ENCODE data around the gene NAXD. TPM values are rescaled to one million over a fixed set of nuclear protein-coding genes. Genes with fewer than 3 reads are reported as not detected.

The NAXD gene
- polyA plus RNA-seq, 1 donor from 2014 or later: 58.1 TPM

GRCh38 chr13:110637747-110638146 is 22.4 kb downstream of the NAXD start:
- H3K36me3 ChIP-seq (ENCODE audit: insufficient read depth, low read length): no peaks in the 10 kb centered on the region

GRCh38 chr13:110638257-110638656 is 22.9 kb downstream of the NAXD start:
- H3K9ac ChIP-seq (ENCODE audit: low read length): no peak overlapping the region
- no peaks in the 10 kb centered on the region for H3K79me2 ChIP-seq (replicated peaks; ENCODE audit: insufficient read depth, low read length)
- H3K4me2 ChIP-seq (ENCODE audit: low read length): no peak overlapping the region
- no peak overlapping the region for H3K27ac ChIP-seq (ENCODE audit: low read length)
- no peaks in the 10 kb centered on the region for H3K9me3 ChIP-seq (ENCODE audit: low read length)
- no peak for TF ChIP-seq EZH2 (IDR thresholded peaks at IDR 0.05; ENCODE audit: borderline replicate concordance, insufficient read depth, low read length, poor library complexity, severe bottlenecking)
- no peak for TF ChIP-seq CTCF (IDR thresholded peaks at IDR 0.05; ENCODE audit: poor library complexity, severe bottlenecking)
- no peak for TF ChIP-seq MXI1 (conservative IDR thresholded peaks at IDR 0.05; ENCODE audit: poor library complexity, severe bottlenecking)
- no peak for TF ChIP-seq TAF1 (IDR thresholded peaks at IDR 0.05; ENCODE audit: low read depth)
- H4K20me1 ChIP-seq (ENCODE audit: insufficient read depth): no peaks in the 10 kb centered on the region
- no peak overlapping the region for H2AFZ ChIP-seq (ENCODE audit: low read depth, low read length)
- H3K36me3 ChIP-seq (ENCODE audit: insufficient read depth, low read length): no peaks in the 10 kb centered on the region
- no peaks in the 10 kb centered on the region for H3K9me2 ChIP-seq (ENCODE audit: insufficient read depth, low read length)
- H3F3A ChIP-seq (ENCODE audit: insufficient read depth, low read length, poor library complexity, severe bottlenecking): no peaks in the 10 kb centered on the region
- H3K27me3 ChIP-seq (ENCODE audit: insufficient read depth, low read depth, low read length): no peaks in the 10 kb centered on the region
- H3K4me3 ChIP-seq (ENCODE audit: low read length): no peak overlapping the region

More at GRCh38 chr13:110637747-110638146, 22.4 kb downstream of the NAXD start:
- H4K20me1 ChIP-seq (ENCODE audit: insufficient read depth): no peaks in the 10 kb centered on the region
- no peak overlapping the region for H3K4me3 ChIP-seq (ENCODE audit: low read length)
- no peak overlapping the region for H3K9ac ChIP-seq (ENCODE audit: low read length)
- H3K4me2 ChIP-seq (ENCODE audit: low read length): no peak overlapping the region
- H2AFZ ChIP-seq (ENCODE audit: low read depth, low read length): no peak overlapping the region
- TF ChIP-seq TAF1 (IDR thresholded peaks at IDR 0.05; ENCODE audit: low read depth) (no peak), EZH2 (IDR thresholded peaks at IDR 0.05; ENCODE audit: borderline replicate concordance, insufficient read depth, low read length, poor library complexity, severe bottlenecking) (no peak), MXI1 (conservative IDR thresholded peaks at IDR 0.05; ENCODE audit: poor library complexity, severe bottlenecking) (no peak), REST (IDR thresholded peaks at IDR 0.05; ENCODE audit: borderline replicate concordance) (no peak), EP300 (conservative IDR thresholded peaks at IDR 0.05; ENCODE audit: poor library complexity, severe bottlenecking) (no peak), POLR2AphosphoS5 (IDR thresholded peaks at IDR 0.05) (no peak), CTCF (IDR thresholded peaks at IDR 0.05; ENCODE audit: poor library complexity, severe bottlenecking) (no peak), SMC3 (conservative IDR thresholded peaks at IDR 0.05; ENCODE audit: poor library complexity) (no peak), RAD21 (conservative IDR thresholded peaks at IDR 0.05) (no peak)
- no peak overlapping the region for H3K27ac ChIP-seq (ENCODE audit: low read length)
- H3K79me2 ChIP-seq (replicated peaks; ENCODE audit: insufficient read depth, low read length): no peaks in the 10 kb centered on the region
- H3K9me2 ChIP-seq (ENCODE audit: insufficient read depth, low read length): no peaks in the 10 kb centered on the region
- no peaks in the 10 kb centered on the region for H3K9me3 ChIP-seq (ENCODE audit: low read length)
- H3F3A ChIP-seq (ENCODE audit: insufficient read depth, low read length, poor library complexity, severe bottlenecking): no peaks in the 10 kb centered on the region
- no peaks in the 10 kb centered on the region for H3K27me3 ChIP-seq (ENCODE audit: insufficient read depth, low read depth, low read length)

Data from neural cell (in vitro differentiated cells).